ENCODE measurements around the gene RNASE2.

DNA sequence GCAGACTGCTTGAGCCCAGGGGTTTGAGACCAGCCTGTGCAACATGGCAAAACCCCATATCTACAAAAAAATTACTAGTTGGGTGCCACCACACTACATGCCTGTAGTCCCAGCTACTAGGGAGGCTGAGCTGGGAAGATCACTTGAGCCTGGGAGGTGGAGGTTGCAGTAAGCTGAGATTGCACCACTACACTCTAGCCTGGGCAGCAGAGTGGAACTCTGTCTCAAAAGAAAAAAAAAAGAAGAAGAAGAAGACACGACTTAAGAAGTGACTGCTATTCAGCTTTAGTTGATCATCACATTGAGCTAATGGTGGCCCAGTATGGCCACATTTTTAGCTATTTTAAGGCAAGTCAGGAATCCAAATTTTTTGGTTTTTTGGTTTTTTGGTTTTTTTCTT lies 25.6 kb downstream of the RNASE2 start:
- TF ChIP-seq EZH2 (IDR thresholded peaks at IDR 0.05; ENCODE audit: insufficient read depth, poor library complexity, severe bottlenecking) (no peak), EZH2phosphoT487 (IDR thresholded peaks at IDR 0.05; ENCODE audit: insufficient read depth, low read depth) (no peak)
